HCT116 (cell line): ENCODE measurements around the gene DRAXIN. TPM values are rescaled to one million over a fixed set of nuclear protein-coding genes. Genes with fewer than 3 reads are reported as not detected.
A peak's percentile ranks its signal among the peaks of the same experiment; 100 is the strongest.

Experiments
- ATAC-seq: fragments of 200-7000 bp; cut with Tn5 transposase; 2 replicates; pipeline ENCODE4 v1.9.1; 2020; ENCODE audit warnings: mild to moderate bottlenecking, moderate library complexity
- BruUV-seq: library from RNA; stranded (reverse); fragments of 400-500 nt; replicated peaks from 2 replicates; lab custom pipeline; 2021; lab: Mats Ljungman, UMichigan
- CTCF ChIA-PET: fragments of 300-600 bp; sonication (Branson Sonifier 250); formaldehyde crosslinking; loops from one replicate; lab custom pipeline; 2021; ENCODE audit warnings: antibody characterized with exemption; lab: Charles Lee
- POLR2A ChIA-PET: fragments of 300-600, 350-600 bp; sonication (Branson Sonifier 250); formaldehyde crosslinking; loops from one replicate; lab custom pipeline; 2021; ENCODE audit warnings: antibody characterized with exemption; lab: Charles Lee
- RAD21 ChIA-PET, 2 experiments: fragments of 300-600 bp; sonication (Branson Sonifier 250); formaldehyde crosslinking; loops; one replicate each; lab custom pipeline; 2023; ENCODE audit warnings: low total read pairs in 2 of 2; ENCODE audit not compliant: uncharacterized antibody in 2 of 2, unreplicated experiment in 2 of 2, low non-redundant PET in 1 of 2; lab: Charles Lee
- DNase-seq: peaks from one replicate; pipeline ENCODE4 v3.0.0-alpha.2; 2010; ENCODE audit warnings: low read depth, low spot score
- H2AFZ ChIP-seq: fragments of 200-600 bp; shearing (Covaris generic), sonication (generic); 2 replicates; pipeline ENCODE4 v1.6.1; 2017; ENCODE audit warnings: low read depth, mixed run types, mixed read lengths, antibody characterized with exemption, low read length; ENCODE audit not compliant: poor library complexity, severe bottlenecking
- H3K27ac ChIP-seq: 2 replicates; pipeline ENCODE4 v1.5.1; 2012; ENCODE audit warnings: low read depth, low read length
- H3K27me3 ChIP-seq: fragments of 200-600 bp; sonication (generic); 2 replicates; pipeline ENCODE4 v1.6.1; 2016; ENCODE audit warnings: mixed run types, low read length, mixed read lengths; ENCODE audit not compliant: insufficient read depth
- H3K36me3 ChIP-seq, 2 experiments: fragments of 200-500 bp in 1 of 2; fragments of 200-600 bp in 1 of 2; sonication (Bioruptor generic) in 1 of 2; sonication (generic) in 1 of 2; 2 replicates each; pipeline versions ENCODE4 v1.5.1 to v1.6.1; 2014 to 2016; ENCODE audit warnings: low read length in 2 of 2, inconsistent platforms in 1 of 2, mixed read lengths in 1 of 2, mixed run types in 1 of 2; ENCODE audit not compliant: insufficient read depth in 2 of 2, control insufficient read depth in 1 of 2
- H3K4me1 ChIP-seq, 2 experiments: fragments of 200-600 bp in 1 of 2; sonication (generic) in 1 of 2; 2 replicates each; pipeline versions ENCODE4 v1.5.1 to v1.6.1; 2012 to 2017; ENCODE audit warnings: low read length in 2 of 2, inconsistent platforms in 1 of 2, mild to moderate bottlenecking in 1 of 2, mixed read lengths in 1 of 2, mixed run types in 1 of 2, moderate library complexity in 1 of 2; ENCODE audit not compliant: insufficient read depth in 2 of 2, control insufficient read depth in 1 of 2
- H3K4me2 ChIP-seq: fragments of 200-600 bp; sonication (generic); 2 replicates; pipeline ENCODE4 v1.6.1; 2017; ENCODE audit warnings: mixed run types, low read length, mixed read lengths
- H3K4me3 ChIP-seq, 2 experiments: fragments of 200-600 bp in 1 of 2; sonication (generic) in 1 of 2; replicated peaks in 1 of 2; 2 replicates each; pipeline ENCODE4 v1.5.1; 2011 to 2016; ENCODE audit warnings: low read length in 2 of 2, control low read depth in 1 of 2, low read depth in 1 of 2, mild to moderate bottlenecking in 1 of 2, mixed read lengths in 1 of 2, mixed run types in 1 of 2
- H3K79me2 ChIP-seq: fragments of 200-600 bp; sonication (generic); 2 replicates; pipeline ENCODE4 v1.6.1; 2017; ENCODE audit warnings: mild to moderate bottlenecking, mixed run types, low read length, moderate library complexity, mixed read lengths; ENCODE audit not compliant: insufficient read depth
- H3K9ac ChIP-seq: fragments of 200-600 bp; sonication (generic); 2 replicates; pipeline ENCODE4 v1.6.1; 2016; ENCODE audit warnings: low read length, mixed read lengths
- H3K9me2 ChIP-seq: fragments of 200-600 bp; sonication (generic), shearing (Covaris generic); 2 replicates; pipeline ENCODE4 v1.6.1; 2017; ENCODE audit warnings: mixed run types, mild to moderate bottlenecking, moderate library complexity; ENCODE audit not compliant: insufficient read depth
- H3K9me3 ChIP-seq, 2 experiments: fragments of 200-500 bp in 1 of 2; fragments of 200-600 bp in 1 of 2; sonication (Bioruptor generic) in 1 of 2; sonication (generic) in 1 of 2; 2 replicates each; pipeline ENCODE4 v1.6.1; 2014 to 2017; ENCODE audit warnings: low read length in 2 of 2, mixed read lengths in 2 of 2, inconsistent platforms in 1 of 2, low read depth in 1 of 2, mild to moderate bottlenecking in 1 of 2, mixed run types in 1 of 2, moderate library complexity in 1 of 2; ENCODE audit not compliant: control insufficient read depth in 1 of 2, insufficient read depth in 1 of 2
- H4K20me1 ChIP-seq: fragments of 200-600 bp; sonication (generic), shearing (Covaris generic); 2 replicates; pipeline ENCODE4 v1.6.1; 2017; ENCODE audit warnings: mixed run types, mild to moderate bottlenecking, moderate library complexity; ENCODE audit not compliant: insufficient read depth
- RAD21 ChIP-seq: IDR thresholded peaks from 2 replicates; pipeline ENCODE4 v1.6.1; 2012; ENCODE audit warnings: low read depth, mild to moderate bottlenecking
- SIN3A ChIP-seq: IDR thresholded peaks from 2 replicates; pipeline ENCODE4 v1.6.1; 2012; ENCODE audit warnings: low read depth
- SP1 ChIP-seq: IDR thresholded peaks from 2 replicates; pipeline ENCODE4 v1.6.1; 2012; ENCODE audit warnings: low read depth
- SRF ChIP-seq: IDR thresholded peaks from 2 replicates; pipeline ENCODE4 v1.6.1; 2012; ENCODE audit warnings: low read depth
- intact Hi-C: fragments of 100-400 bp; cut with micrococcal nuclease; formaldehyde crosslinking; loops from 2 replicates; pipeline ENCODE4 v1.10.0; 2022
- total RNA-seq: library from RNA; stranded (reverse); gene quantifications from one replicate; pipeline ENCODE4 v1.2.1, GENCODE V29; 2021; ENCODE audit not compliant: unreplicated experiment
- TF ChIP-seq, protein P1 (sequence below), 3 experiments: fragments of 200-600 bp in 1 of 3; sonication (generic) in 1 of 3; IDR thresholded peaks in 2 of 3; conservative IDR thresholded peaks in 1 of 3; 2 replicates each; pipeline ENCODE4 v1.5.1; 2012 to 2017; ENCODE audit warnings: low read depth in 2 of 3, low read length in 2 of 3, antibody characterized with exemption in 1 of 3, borderline replicate concordance in 1 of 3, control low read depth in 1 of 3, mild to moderate bottlenecking in 1 of 3, mixed read lengths in 1 of 3, mixed run types in 1 of 3, moderate library complexity in 1 of 3; ENCODE audit not compliant: insufficient read depth in 1 of 3

DRAXIN gene
- total RNA-seq, 1 experiment from 2014 or later: 0.47 TPM

- H3K27me3 ChIP-seq: no peaks in the 10 kb centered on the region
- H3K36me3 ChIP-seq: peaks cover 0 to 5% of the 10 kb centered on the region in 2 experiments; a peak in 1 of 4 replicates
- no peak overlapping the region for H2AFZ ChIP-seq
- CTCF ChIA-PET: interaction anchor here (0.6 kb wide), 1 partner anchor 86 kb away, joined by 3 read pairs; no protein-coding TSS in a partner anchor
- peak; percentile 26 for DNase-seq
- H3K9me3 ChIP-seq: no peaks in the 10 kb centered on the region
- BruUV-seq: no TSS peak
- TF ChIP-seq SIN3A: no peak
- TF ChIP-seq RAD21: peak; percentile 81
- no peak for TF ChIP-seq SRF
- TF ChIP-seq, protein P1, sequence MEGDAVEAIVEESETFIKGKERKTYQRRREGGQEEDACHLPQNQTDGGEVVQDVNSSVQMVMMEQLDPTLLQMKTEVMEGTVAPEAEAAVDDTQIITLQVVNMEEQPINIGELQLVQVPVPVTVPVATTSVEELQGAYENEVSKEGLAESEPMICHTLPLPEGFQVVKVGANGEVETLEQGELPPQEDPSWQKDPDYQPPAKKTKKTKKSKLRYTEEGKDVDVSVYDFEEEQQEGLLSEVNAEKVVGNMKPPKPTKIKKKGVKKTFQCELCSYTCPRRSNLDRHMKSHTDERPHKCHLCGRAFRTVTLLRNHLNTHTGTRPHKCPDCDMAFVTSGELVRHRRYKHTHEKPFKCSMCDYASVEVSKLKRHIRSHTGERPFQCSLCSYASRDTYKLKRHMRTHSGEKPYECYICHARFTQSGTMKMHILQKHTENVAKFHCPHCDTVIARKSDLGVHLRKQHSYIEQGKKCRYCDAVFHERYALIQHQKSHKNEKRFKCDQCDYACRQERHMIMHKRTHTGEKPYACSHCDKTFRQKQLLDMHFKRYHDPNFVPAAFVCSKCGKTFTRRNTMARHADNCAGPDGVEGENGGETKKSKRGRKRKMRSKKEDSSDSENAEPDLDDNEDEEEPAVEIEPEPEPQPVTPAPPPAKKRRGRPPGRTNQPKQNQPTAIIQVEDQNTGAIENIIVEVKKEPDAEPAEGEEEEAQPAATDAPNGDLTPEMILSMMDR (IDR thresholded peaks at IDR 0.05 in 2 of 3, conservative IDR thresholded peaks at IDR 0.05 in 1 of 3; ENCODE audit: borderline replicate concordance in 1 of 3, insufficient read depth in 1 of 3, low read depth in 2 of 3, low read length in 2 of 3): peak; percentile 48 to 64 (median 58); a peak in 5 of 6 replicates
- TF ChIP-seq, all 23 proteins: peak for 2
- H3K4me2 ChIP-seq: 0 out of 2 replicates have a peak overlapping the region, but pooled peaks have one; percentile 9
- RAD21 ChIA-PET: no interaction called here
- H3K27ac ChIP-seq: no peak overlapping the region
- ATAC-seq: peak; percentile 94
- POLR2A ChIA-PET: no interaction called here
- no peak overlapping the region for H3K9ac ChIP-seq
- no peaks in the 10 kb centered on the region for H4K20me1 ChIP-seq
- no peak overlapping the region for H3K4me3 ChIP-seq
- no peaks in the 10 kb centered on the region for H3K9me2 ChIP-seq
- H3K4me1 ChIP-seq: peaks cover 0 to 7% of the 10 kb centered on the region in 2 experiments; a peak in 3 of 4 replicates
- H3K79me2 ChIP-seq: no peaks in the 10 kb centered on the region
- intact Hi-C loops: no loop called here
These were observed 57.7 kb downstream of the DRAXIN start for GRCh38 chr1:11749203-11749689.

DNA sequence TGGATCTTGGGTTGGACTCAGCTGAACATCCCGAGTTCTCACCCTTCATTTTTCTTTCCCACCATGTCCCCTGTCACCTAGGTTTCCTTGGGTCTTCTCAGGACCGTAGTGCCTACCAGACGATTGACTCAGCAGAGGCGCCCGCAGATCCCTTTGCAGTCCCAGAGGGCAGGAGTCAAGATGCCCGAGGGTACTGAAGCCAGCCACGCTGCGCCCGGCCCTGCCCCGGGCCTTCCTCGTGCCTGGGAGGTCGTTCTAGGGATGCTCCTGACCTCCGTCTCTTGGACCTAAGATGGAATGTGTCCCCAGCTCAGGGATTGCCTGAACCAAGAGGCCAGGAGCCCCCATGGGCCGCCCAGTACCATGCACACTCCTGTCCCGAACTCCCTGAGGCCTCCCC is 58.5 kb downstream of the DRAXIN start:
- RAD21 ChIA-PET: no interaction called here
- intact Hi-C loops: no loop called here
- Histone ChIP-seq H3K36me3 (peaks cover 0 to 5% of the 10 kb centered on the region in 2 experiments; a peak in 1 of 4 replicates), H3K79me2 (no peaks in the 10 kb centered on the region), H3K9me3 (no peaks in the 10 kb centered on the region), H3K27me3 (no peaks in the 10 kb centered on the region), H3K4me2 (no peak overlapping the region), H3K4me3 (no peak overlapping the region), H3K9ac (no peak overlapping the region), H2AFZ (no peak overlapping the region), H4K20me1 (no peaks in the 10 kb centered on the region), H3K9me2 (no peaks in the 10 kb centered on the region), H3K27ac (no peak overlapping the region), H3K4me1 (peaks cover 0 to 7% of the 10 kb centered on the region in 2 experiments; a peak in 3 of 4 replicates)
- no peak for DNase-seq
- no peak for ATAC-seq
- no TSS peak for BruUV-seq
- no peak for TF ChIP-seq SRF
- TF ChIP-seq SP1: no peak
- CTCF ChIA-PET: no interaction called here
- POLR2A ChIA-PET: no interaction called here
